HT1080 (cell line): ENCODE measurements around the gene DEFB113. TPM values are rescaled to one million over a fixed set of nuclear protein-coding genes. Genes with fewer than 3 reads are reported as not detected.

Experiments
- DNase-seq: peaks from one replicate; pipeline ENCODE4 v3.0.0-alpha.2; 2015; ENCODE audit warnings: low read depth
- total RNA-seq: library from RNA; depleted of rRNA; stranded (reverse); fragments of >200 nt; shearing (Covaris generic); gene quantifications from 2 replicates; pipeline ENCODE4 v1.2.3, GENCODE V29; 2014; rRNA removed

The DEFB113 gene
- total RNA-seq, 1 experiment from 2014 or later: not detected

DNA sequence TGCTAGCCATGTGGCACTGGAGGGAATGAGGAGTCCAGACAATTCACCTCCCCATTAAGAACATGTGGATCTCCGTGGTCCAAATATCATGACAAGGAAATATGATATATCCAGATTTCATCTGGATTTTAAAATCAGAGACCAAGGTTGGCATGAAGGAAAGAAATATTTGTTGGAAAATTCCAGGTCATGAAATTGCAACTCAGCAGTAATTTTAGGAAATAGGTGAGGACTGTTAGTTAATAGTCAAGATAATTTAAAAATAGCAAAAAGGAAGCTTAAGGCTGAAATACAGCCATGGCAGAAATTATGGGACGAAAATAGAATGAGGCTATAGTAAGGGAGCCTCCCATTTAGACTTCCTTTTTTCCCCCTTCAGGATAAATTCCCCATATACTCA is 32.4 kb downstream of the DEFB113 start:
- DNase-seq: no peak

GRCh38 chr6:49935387-49935786 is 34.0 kb downstream of the DEFB113 start:
- no peak for DNase-seq

DNA sequence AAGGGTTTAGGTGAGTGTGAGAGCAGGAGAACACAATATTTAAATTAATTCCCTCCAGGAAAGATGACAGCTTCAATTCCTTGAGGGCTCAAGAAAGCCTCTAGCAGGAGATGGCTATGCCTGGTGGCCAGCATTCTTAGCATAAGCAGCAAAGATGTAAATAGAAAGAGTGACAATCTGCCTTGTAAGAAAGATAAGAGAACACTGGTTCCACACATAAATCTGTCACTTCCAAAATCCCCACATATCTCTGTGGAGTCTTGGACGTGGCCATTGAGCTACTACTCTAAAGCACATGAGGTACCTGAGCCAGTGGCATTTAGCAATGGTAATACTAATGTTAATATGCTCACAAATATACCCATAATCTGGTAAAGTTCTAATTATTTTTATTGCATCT is 34.7 kb downstream of the DEFB113 start:
- DNase-seq: no peak

- DNase-seq: no peak
Measured at GRCh38 chr6:49933526-49933925, 35.9 kb downstream of the DEFB113 start.

DNA sequence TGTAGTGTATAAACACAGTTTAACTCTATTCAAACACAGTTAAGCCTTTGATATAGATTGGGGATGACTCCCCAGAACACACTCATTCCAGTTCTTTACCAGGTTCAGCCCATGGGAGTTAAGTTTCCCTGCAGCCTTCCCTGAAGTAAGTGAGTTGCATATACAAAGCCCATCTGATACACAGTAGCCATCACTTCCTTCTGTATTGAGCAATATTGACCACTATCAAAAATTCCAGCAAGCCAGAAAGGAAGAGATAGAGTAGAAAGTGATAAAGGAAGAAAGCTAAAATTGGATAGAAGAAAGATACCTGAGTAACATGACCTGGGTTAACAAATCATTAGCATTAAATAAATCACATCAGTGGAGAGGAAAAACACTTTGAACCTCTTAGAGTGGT is 40.1 kb downstream of the DEFB113 start:
- DNase-seq: no peak

DNA sequence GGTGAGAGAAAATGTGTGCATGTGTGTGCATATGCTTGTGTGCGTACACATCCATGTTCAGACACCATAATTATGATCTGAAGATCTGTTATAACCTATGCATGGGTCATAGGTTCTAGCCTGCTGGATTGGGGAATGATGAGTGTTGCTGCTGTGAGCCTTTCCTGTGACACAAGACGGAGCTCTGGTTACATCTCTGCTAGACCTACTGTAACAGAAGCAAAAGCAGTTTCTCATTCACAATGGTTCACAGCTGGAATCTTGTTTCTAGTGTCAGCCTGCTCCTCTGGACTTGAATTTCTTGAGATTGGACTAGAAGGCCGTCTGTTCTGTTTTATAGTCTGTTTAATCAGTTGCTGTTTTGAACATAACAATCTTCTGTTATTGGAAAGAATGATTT is 45.6 kb downstream of the DEFB113 start:
- peak; percentile 35 for DNase-seq

DNA sequence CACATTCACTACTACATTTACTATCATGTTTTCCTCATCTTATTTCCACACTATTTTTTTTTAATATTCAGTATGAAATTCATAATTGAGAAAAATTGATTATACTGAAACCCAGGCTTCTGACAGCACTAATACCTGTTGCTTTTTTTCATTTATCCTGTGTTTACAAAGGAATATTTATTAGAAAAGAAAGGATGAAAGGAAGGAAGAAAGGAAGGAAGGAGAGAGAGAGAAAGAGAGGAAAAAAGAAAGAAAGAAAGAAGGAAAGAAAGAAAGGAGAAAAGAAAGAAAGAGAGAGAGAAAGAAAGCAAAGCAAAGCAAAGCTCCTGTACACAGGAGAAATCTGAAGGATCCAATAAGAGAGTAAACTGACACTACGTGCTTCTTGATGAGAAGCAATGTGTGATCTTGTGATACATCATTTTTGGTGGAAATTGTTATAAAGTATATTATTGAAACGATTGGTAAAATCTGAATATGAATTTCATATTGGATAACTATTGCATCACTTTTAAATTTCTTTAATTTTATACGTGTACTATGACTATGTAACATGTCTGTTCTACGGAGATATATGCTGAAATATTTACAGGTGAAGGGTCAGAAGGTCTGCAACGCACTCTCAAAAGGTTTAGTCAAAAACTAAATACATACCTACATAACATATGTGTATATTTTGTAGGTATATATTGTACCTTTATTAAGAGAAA is 49.3 kb downstream of the DEFB113 start:
- DNase-seq: no peak

- no peak for DNase-seq
Measured at GRCh38 chr6:49919261-49919660, 50.2 kb downstream of the DEFB113 start.

GRCh38 chr6:49918787-49919186 is 50.6 kb downstream of the DEFB113 start:
- DNase-seq: no peak

Other genes with a start within 250 kb of the DEFB113 start
- gene CRISP3, start 225.2 kb downstream of the DEFB113 start, total RNA-seq: not detected in 2 replicates
- gene PGK2, start 182.3 kb downstream of the DEFB113 start, total RNA-seq: not detected in 2 replicates
- gene CRISP1, start 103.1 kb downstream of the DEFB113 start, total RNA-seq: not detected in 2 replicates
- gene DEFB114, start 5.5 kb downstream of the DEFB113 start, total RNA-seq: not detected in 2 replicates
- not detected in 2 replicates for gene DEFB110, start 52.4 kb upstream of the DEFB113 start, total RNA-seq
- gene DEFB112, start 80.3 kb upstream of the DEFB113 start, total RNA-seq: not detected in 2 replicates